ENCODE measurements around the gene NT5DC2.

NT5DC2 gene

DNA sequence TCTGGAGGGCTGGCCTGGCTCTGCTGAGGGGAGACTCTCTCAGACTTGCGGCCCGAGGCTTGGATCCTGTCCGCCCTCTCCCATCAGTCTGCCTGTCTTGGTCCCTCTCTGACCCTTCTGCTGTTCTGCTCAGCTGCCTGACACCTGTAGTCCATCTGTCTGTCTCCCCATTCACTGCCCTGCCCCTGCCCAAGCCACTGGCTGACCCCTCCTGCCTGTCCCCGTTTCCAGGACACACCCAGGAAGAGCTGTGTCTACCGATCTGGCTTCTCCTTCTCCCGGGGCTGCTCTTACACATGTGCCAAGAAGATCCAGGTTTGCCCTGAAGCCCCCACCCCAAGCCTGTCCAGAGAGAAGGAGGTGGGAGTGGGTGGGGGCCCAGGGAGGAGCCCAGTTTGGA is 18.5 kb downstream of the NT5DC2 start:
- DNase-seq: no peak
- 73% methylated on average over 6 of the region's 6 CpGs for WGBS
- Histone ChIP-seq H3K18ac (ENCODE audit: low read depth in 1 of 2, low read length in 2 of 2) (no peak overlapping the region), H2BK15ac (ENCODE audit: low read depth, poor library complexity, severe bottlenecking) (no peak overlapping the region), H3K14ac (ENCODE audit: low read length in 2 of 2) (no peak overlapping the region), H3K9me3 (ENCODE audit: control insufficient read depth, low read length) (no peaks in the 10 kb centered on the region), H3K9ac (ENCODE audit: low read length) (no peak overlapping the region), H3K23ac (ENCODE audit: low read length in 2 of 2) (no peak overlapping the region), H2BK12ac (ENCODE audit: low read length in 2 of 2) (no peak overlapping the region), H3K27me3 (ENCODE audit: control insufficient read depth in 1 of 2, insufficient read depth in 1 of 2, low read length in 2 of 2) (peaks cover 18 to 73% of the 10 kb centered on the region in 2 experiments), H2BK120ac (ENCODE audit: low read depth, low read length) (no peak overlapping the region), H3K4ac (ENCODE audit: low read depth in 1 of 2, low read length in 2 of 2) (peak overlapping the region in 1 of 2 experiments; percentile 42), H3K79me1 (replicated peaks; ENCODE audit: low read length, poor library complexity, severe bottlenecking) (no peaks in the 10 kb centered on the region), H3K4me1 (ENCODE audit: control insufficient read depth, insufficient read depth, low read depth, low read length) (peaks cover 9% of the 10 kb centered on the region), H4K91ac (ENCODE audit: low read length) (no peak overlapping the region), H3K4me3 (ENCODE audit: insufficient read depth in 1 of 2, low read depth in 1 of 2, low read length in 2 of 2) (no peak overlapping the region), H4K8ac (ENCODE audit: low read length) (no peak overlapping the region), H2AFZ (ENCODE audit: low read depth, low read length) (no peak overlapping the region), H2AK5ac (ENCODE audit: low read length, severe bottlenecking) (no peak overlapping the region), H3K36me3 (ENCODE audit: control insufficient read depth in 1 of 2, insufficient read depth in 2 of 2, low read depth in 1 of 2, low read length in 2 of 2) (no peaks in the 10 kb centered on the region), H3K4me2 (ENCODE audit: low read length, poor library complexity, severe bottlenecking) (no peak overlapping the region), H2BK5ac (ENCODE audit: low read depth, low read length, poor library complexity, severe bottlenecking) (no peak overlapping the region), H3K27ac (ENCODE audit: low read length, poor library complexity, severe bottlenecking) (no peak overlapping the region)

DNA sequence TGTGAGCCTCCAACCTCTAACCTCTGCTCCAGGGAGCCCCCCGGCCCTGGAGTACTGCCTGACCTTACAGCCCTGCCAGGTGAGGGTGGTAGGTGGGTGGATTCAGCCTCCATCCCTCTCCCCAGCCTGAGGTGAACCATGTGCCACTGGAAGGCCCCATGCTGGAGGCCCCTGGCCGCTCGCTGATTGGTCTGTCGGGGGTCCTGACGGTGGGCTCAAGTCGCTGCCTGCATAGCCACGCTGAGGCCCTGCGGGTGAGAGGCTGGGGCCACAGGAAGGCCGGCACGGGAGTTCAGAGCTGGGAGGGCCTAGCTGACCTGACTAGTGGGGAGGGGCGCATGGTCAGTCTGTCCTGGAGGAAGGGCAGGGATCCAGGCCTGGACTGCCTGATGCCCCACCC is 19.1 kb downstream of the NT5DC2 start:
- Histone ChIP-seq H2BK15ac (ENCODE audit: low read depth, poor library complexity, severe bottlenecking) (no peak overlapping the region), H3K4ac (ENCODE audit: low read depth in 1 of 2, low read length in 2 of 2) (no peak overlapping the region), H3K18ac (ENCODE audit: low read depth in 1 of 2, low read length in 2 of 2) (no peak overlapping the region), H3K27ac (ENCODE audit: low read length, poor library complexity, severe bottlenecking) (no peak overlapping the region), H4K91ac (ENCODE audit: low read length) (no peak overlapping the region), H3K4me3 (ENCODE audit: insufficient read depth in 1 of 2, low read depth in 1 of 2, low read length in 2 of 2) (no peak overlapping the region), H2BK12ac (ENCODE audit: low read length in 2 of 2) (no peak overlapping the region), H2AK5ac (ENCODE audit: low read length, severe bottlenecking) (no peak overlapping the region), H3K79me1 (replicated peaks; ENCODE audit: low read length, poor library complexity, severe bottlenecking) (no peaks in the 10 kb centered on the region), H3K14ac (ENCODE audit: low read length in 2 of 2) (no peak overlapping the region), H4K8ac (ENCODE audit: low read length) (no peak overlapping the region), H3K9ac (ENCODE audit: low read length) (no peak overlapping the region), H3K27me3 (ENCODE audit: control insufficient read depth in 1 of 2, insufficient read depth in 1 of 2, low read length in 2 of 2) (peaks cover 18 to 79% of the 10 kb centered on the region in 2 experiments), H2AFZ (ENCODE audit: low read depth, low read length) (no peak overlapping the region), H3K23ac (ENCODE audit: low read length in 2 of 2) (no peak overlapping the region), H2BK120ac (ENCODE audit: low read depth, low read length) (no peak overlapping the region), H3K36me3 (ENCODE audit: control insufficient read depth in 1 of 2, insufficient read depth in 2 of 2, low read depth in 1 of 2, low read length in 2 of 2) (no peaks in the 10 kb centered on the region), H3K9me3 (ENCODE audit: control insufficient read depth, low read length) (no peaks in the 10 kb centered on the region), H2BK5ac (ENCODE audit: low read depth, low read length, poor library complexity, severe bottlenecking) (no peak overlapping the region), H3K4me1 (ENCODE audit: control insufficient read depth, insufficient read depth, low read depth, low read length) (peaks cover 9% of the 10 kb centered on the region), H3K4me2 (ENCODE audit: low read length, poor library complexity, severe bottlenecking) (no peak overlapping the region)
- no peak for DNase-seq
- 80% methylated on average over 11 of the region's 11 CpGs for WGBS

DNA sequence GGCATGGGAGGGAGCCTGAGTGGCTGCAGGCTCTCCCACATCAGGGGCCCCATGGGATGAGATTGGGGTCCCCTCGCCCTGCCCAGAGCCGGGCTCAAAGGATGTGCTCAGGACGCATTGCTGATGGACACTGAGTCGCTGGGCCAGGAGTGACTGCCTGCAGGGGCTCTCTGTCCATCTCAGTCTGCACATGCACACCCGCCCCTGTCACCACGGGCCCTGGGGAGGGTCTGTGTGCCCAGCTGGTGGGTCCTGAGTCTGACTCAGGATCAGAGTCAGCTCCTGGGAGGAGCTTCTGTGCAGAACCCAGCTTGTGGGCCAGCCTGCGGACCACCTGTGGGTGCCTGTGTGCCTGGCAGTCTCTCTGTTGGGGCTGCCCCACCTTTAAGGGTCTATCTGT is 20.4 kb downstream of the NT5DC2 start:
- Histone ChIP-seq H4K91ac (ENCODE audit: low read length) (no peak overlapping the region), H3K79me1 (replicated peaks; ENCODE audit: low read length, poor library complexity, severe bottlenecking) (no peaks in the 10 kb centered on the region), H2AFZ (ENCODE audit: low read depth, low read length) (no peak overlapping the region), H3K4me1 (ENCODE audit: control insufficient read depth, insufficient read depth, low read depth, low read length) (no peaks in the 10 kb centered on the region), H2BK5ac (ENCODE audit: low read depth, low read length, poor library complexity, severe bottlenecking) (no peak overlapping the region), H3K4me3 (ENCODE audit: insufficient read depth in 1 of 2, low read depth in 1 of 2, low read length in 2 of 2) (no peak overlapping the region), H2AK5ac (ENCODE audit: low read length, severe bottlenecking) (no peak overlapping the region), H3K4me2 (ENCODE audit: low read length, poor library complexity, severe bottlenecking) (no peak overlapping the region), H3K18ac (ENCODE audit: low read depth in 1 of 2, low read length in 2 of 2) (no peak overlapping the region), H3K9me3 (ENCODE audit: control insufficient read depth, low read length) (no peaks in the 10 kb centered on the region), H3K27ac (ENCODE audit: low read length, poor library complexity, severe bottlenecking) (no peak overlapping the region), H2BK120ac (ENCODE audit: low read depth, low read length) (no peak overlapping the region), H4K8ac (ENCODE audit: low read length) (no peak overlapping the region), H3K36me3 (ENCODE audit: control insufficient read depth in 1 of 2, insufficient read depth in 2 of 2, low read depth in 1 of 2, low read length in 2 of 2) (no peaks in the 10 kb centered on the region), H3K14ac (ENCODE audit: low read length in 2 of 2) (no peak overlapping the region), H3K23ac (ENCODE audit: low read length in 2 of 2) (no peak overlapping the region), H2BK12ac (ENCODE audit: low read length in 2 of 2) (no peak overlapping the region), H3K9ac (ENCODE audit: low read length) (no peak overlapping the region), H3K4ac (ENCODE audit: low read depth in 1 of 2, low read length in 2 of 2) (no peak overlapping the region), H2BK15ac (ENCODE audit: low read depth, poor library complexity, severe bottlenecking) (no peak overlapping the region), H3K27me3 (ENCODE audit: control insufficient read depth in 1 of 2, insufficient read depth in 1 of 2, low read length in 2 of 2) (peaks cover 18 to 78% of the 10 kb centered on the region in 2 experiments)
- no peak for DNase-seq
- 89% methylated on average over 7 of the region's 7 CpGs for WGBS

DNA sequence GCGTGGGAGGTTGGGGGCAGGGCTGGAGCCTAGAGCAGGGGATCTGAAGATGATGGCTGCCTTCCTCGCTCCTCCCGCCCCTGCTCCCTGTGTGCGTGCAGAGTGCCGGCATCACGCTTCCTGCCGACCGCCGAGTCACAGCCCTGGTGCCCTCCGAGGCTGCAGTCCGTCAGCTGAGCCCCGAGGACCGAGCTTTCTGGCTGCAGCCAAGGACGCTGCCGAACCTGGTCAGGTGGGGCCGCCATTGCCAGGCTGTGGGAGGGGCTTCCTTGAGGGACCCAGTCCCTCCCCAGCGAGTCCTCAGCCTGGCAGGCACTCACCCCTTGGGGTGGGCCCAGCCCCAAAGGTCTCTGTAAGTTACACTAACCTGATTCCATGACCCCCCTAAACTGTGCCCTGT is 20.9 kb downstream of the NT5DC2 start:
- H3K79me1 ChIP-seq (replicated peaks; ENCODE audit: low read length, poor library complexity, severe bottlenecking): no peaks in the 10 kb centered on the region
- H3K4ac ChIP-seq (ENCODE audit: low read depth in 1 of 2, low read length in 2 of 2): no peak overlapping the region
- H2BK12ac ChIP-seq (ENCODE audit: low read length in 2 of 2): no peak overlapping the region
- H3K27me3 ChIP-seq (ENCODE audit: control insufficient read depth in 1 of 2, insufficient read depth in 1 of 2, low read length in 2 of 2): peaks cover 18 to 73% of the 10 kb centered on the region in 2 experiments
- no peak overlapping the region for H2BK120ac ChIP-seq (ENCODE audit: low read depth, low read length)
- no peaks in the 10 kb centered on the region for H3K36me3 ChIP-seq (ENCODE audit: control insufficient read depth in 1 of 2, insufficient read depth in 2 of 2, low read depth in 1 of 2, low read length in 2 of 2)
- H3K23ac ChIP-seq (ENCODE audit: low read length in 2 of 2): no peak overlapping the region
- H2AFZ ChIP-seq (ENCODE audit: low read depth, low read length): no peak overlapping the region
- H3K18ac ChIP-seq (ENCODE audit: low read depth in 1 of 2, low read length in 2 of 2): no peak overlapping the region
- H3K9ac ChIP-seq (ENCODE audit: low read length): no peak overlapping the region
- H3K14ac ChIP-seq (ENCODE audit: low read length in 2 of 2): no peak overlapping the region
- H4K8ac ChIP-seq (ENCODE audit: low read length): no peak overlapping the region
- H3K4me3 ChIP-seq (ENCODE audit: insufficient read depth in 1 of 2, low read depth in 1 of 2, low read length in 2 of 2): no peak overlapping the region
- 76% methylated on average over 17 of the region's 17 CpGs for WGBS
- H2BK5ac ChIP-seq (ENCODE audit: low read depth, low read length, poor library complexity, severe bottlenecking): no peak overlapping the region
- no peak overlapping the region for H3K4me2 ChIP-seq (ENCODE audit: low read length, poor library complexity, severe bottlenecking)
- H3K27ac ChIP-seq (ENCODE audit: low read length, poor library complexity, severe bottlenecking): no peak overlapping the region
- peaks cover 2% of the 10 kb centered on the region for H3K4me1 ChIP-seq (ENCODE audit: control insufficient read depth, insufficient read depth, low read depth, low read length)
- no peak overlapping the region for H2BK15ac ChIP-seq (ENCODE audit: low read depth, poor library complexity, severe bottlenecking)
- no peak overlapping the region for H4K91ac ChIP-seq (ENCODE audit: low read length)
- H3K9me3 ChIP-seq (ENCODE audit: control insufficient read depth, low read length): no peaks in the 10 kb centered on the region
- DNase-seq: no peak
- H2AK5ac ChIP-seq (ENCODE audit: low read length, severe bottlenecking): no peak overlapping the region
